MCF 10A (cell line): ENCODE data around the gene WFS1. TPM values are rescaled to one million over a fixed set of nuclear protein-coding genes. Genes with fewer than 3 reads are reported as not detected.

ENCODE experiments used
- BruUV-seq: library from RNA; stranded (reverse); fragments of 400-500 nt; replicated peaks from 2 replicates; lab custom pipeline; 2021; lab: Mats Ljungman, UMichigan
- CTCF ChIA-PET: fragments of 300-600 bp; sonication (Branson Sonifier 250); formaldehyde crosslinking; extraction: SDS; loops from one replicate; lab custom pipeline; 2021; ENCODE audit warnings: antibody characterized with exemption, inconsistent platforms; lab: Yijun Ruan, JAX
- POLR2A ChIA-PET: fragments of 300-600, 350-650 bp; sonication (Branson Sonifier 250); formaldehyde crosslinking; extraction: SDS; loops from one replicate; lab custom pipeline; 2020; ENCODE audit warnings: antibody characterized with exemption, inconsistent platforms; lab: Yijun Ruan, JAX
- DNase-seq: peaks from one replicate; pipeline ENCODE4 v3.0.0-alpha.2; 2018; ENCODE audit not compliant: unreplicated experiment
- H3K27ac Mint-ChIP-seq: one replicate; pipeline ENCODE4 v1.8.0; 2022; ENCODE audit warnings: mild to moderate bottlenecking, low read depth, mixed read lengths; ENCODE audit not compliant: unreplicated experiment
- H3K27me3 Mint-ChIP-seq: one replicate; pipeline ENCODE4 v1.8.0; 2022; ENCODE audit warnings: mixed read lengths; ENCODE audit not compliant: insufficient read depth, unreplicated experiment
- H3K36me3 Mint-ChIP-seq: one replicate; pipeline ENCODE4 v1.8.0; 2022; ENCODE audit warnings: mild to moderate bottlenecking, moderate library complexity, mixed read lengths; ENCODE audit not compliant: insufficient read depth, unreplicated experiment
- H3K4me1 Mint-ChIP-seq: one replicate; pipeline ENCODE4 v1.8.0; 2022; ENCODE audit warnings: mixed read lengths; ENCODE audit not compliant: insufficient read depth, unreplicated experiment
- H3K4me3 Mint-ChIP-seq: one replicate; pipeline ENCODE4 v1.8.0; 2022; ENCODE audit warnings: mild to moderate bottlenecking, moderate library complexity, mixed read lengths; ENCODE audit not compliant: unreplicated experiment
- H3K9me3 Mint-ChIP-seq: one replicate; pipeline ENCODE4 v1.8.0; 2022; ENCODE audit warnings: mixed read lengths; ENCODE audit not compliant: unreplicated experiment
- intact Hi-C: fragments of 100-400 bp; cut with micrococcal nuclease; formaldehyde crosslinking; loops from 2 replicates; pipeline ENCODE4 v1.14.1; 2022
- total RNA-seq: library from RNA; stranded (reverse); gene quantifications from 2 replicates; pipeline ENCODE4 v1.2.3, GENCODE V29; 2022
- TF ChIP-seq, protein P1 (sequence below): fragments of 200-600 bp; IDR thresholded peaks from one replicate; pipeline ENCODE4 v1.8.0; 2022; ENCODE audit warnings: antibody characterized with exemption, mild to moderate bottlenecking; ENCODE audit not compliant: unreplicated experiment

The WFS1 gene
- total RNA-seq, 1 experiment from 2014 or later = 41.7 TPM

DNA sequence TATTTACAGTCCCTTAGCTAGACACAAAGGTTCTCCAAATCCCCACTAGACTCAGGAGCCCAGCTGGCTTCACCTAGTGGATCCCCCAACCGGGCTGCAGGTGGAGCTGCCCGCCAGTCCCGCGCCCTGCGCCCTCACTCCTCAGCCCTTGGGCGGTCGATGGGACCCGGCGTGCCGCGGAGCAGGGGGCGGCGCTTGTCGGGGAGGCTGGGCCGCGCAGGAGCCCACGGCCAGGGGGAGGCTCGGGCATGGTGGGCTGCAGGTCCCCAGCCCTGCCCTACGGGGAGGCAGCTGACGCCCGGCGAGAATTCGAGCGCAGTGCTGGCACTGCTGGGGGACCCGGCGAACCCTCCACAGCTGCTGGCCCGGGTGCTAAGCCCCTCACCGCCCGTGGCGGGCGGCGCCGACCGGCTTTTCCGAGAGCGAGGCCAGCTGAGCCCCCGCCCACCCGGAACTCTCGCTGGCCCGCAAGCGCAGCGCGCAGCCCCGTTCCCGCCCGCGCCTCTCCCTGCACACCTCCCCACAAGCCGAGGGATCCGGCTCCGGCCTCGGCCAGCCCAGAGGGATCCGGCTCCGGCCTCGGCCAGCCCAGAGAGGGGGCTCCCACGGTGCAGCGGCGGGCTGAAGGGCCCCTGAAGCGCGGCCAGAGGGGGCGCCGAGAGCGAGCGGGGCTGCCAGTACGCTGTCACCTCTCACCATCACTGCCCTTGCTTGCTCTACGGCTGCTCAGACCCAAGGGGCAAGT, 39.4 kb downstream of the WFS1 start:
- DNase-seq = no peak
- intact Hi-C loops = no loop called here
- ChIA-PET CTCF (interaction anchor here (1.5 kb wide), 1 partner anchor 22 kb away, joined by 5 read pairs; no protein-coding TSS in a partner anchor), POLR2A (no interaction called here)
- Mint-ChIP-seq H3K27me3 (no peaks in the 10 kb centered on the region), H3K4me1 (no peaks in the 10 kb centered on the region), H3K9me3 (no peaks in the 10 kb centered on the region), H3K36me3 (no peaks in the 10 kb centered on the region), H3K4me3 (no peak overlapping the region), H3K27ac (no peak overlapping the region)
- no TSS peak for BruUV-seq
- TF ChIP-seq, protein P1, sequence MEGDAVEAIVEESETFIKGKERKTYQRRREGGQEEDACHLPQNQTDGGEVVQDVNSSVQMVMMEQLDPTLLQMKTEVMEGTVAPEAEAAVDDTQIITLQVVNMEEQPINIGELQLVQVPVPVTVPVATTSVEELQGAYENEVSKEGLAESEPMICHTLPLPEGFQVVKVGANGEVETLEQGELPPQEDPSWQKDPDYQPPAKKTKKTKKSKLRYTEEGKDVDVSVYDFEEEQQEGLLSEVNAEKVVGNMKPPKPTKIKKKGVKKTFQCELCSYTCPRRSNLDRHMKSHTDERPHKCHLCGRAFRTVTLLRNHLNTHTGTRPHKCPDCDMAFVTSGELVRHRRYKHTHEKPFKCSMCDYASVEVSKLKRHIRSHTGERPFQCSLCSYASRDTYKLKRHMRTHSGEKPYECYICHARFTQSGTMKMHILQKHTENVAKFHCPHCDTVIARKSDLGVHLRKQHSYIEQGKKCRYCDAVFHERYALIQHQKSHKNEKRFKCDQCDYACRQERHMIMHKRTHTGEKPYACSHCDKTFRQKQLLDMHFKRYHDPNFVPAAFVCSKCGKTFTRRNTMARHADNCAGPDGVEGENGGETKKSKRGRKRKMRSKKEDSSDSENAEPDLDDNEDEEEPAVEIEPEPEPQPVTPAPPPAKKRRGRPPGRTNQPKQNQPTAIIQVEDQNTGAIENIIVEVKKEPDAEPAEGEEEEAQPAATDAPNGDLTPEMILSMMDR = no peak

DNA sequence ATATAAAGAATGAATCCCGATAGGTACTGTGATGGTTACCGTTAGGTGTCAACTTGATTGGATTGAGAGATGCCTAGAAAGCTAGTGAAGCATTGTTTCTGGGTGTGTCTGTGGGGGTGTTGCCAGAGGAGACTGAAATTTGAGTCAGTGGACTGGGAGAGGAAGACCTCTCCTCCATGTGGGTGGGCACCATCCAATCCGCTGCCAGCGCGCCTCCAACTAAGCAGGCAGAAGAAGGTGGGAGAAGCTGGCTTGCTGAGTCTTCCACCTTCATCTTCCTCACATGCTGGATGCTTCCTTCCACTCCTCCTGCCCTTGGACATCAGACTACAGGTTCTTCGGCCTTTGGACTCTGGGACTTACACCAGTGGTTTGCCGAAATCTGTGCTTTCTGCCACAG, 40.1 kb downstream of the WFS1 start:
- Mint-ChIP-seq H3K27me3 (no peaks in the 10 kb centered on the region), H3K36me3 (no peaks in the 10 kb centered on the region), H3K4me1 (no peaks in the 10 kb centered on the region), H3K9me3 (no peaks in the 10 kb centered on the region), H3K4me3 (no peak overlapping the region), H3K27ac (no peak overlapping the region)
- POLR2A ChIA-PET = no interaction called here
- DNase-seq = no peak
- CTCF ChIA-PET = interaction anchor here (1.5 kb wide), 1 partner anchor 22 kb away, joined by 5 read pairs; no protein-coding TSS in a partner anchor
- BruUV-seq = no TSS peak
- TF ChIP-seq, protein P1 = no peak
- intact Hi-C loops = no loop called here

DNA sequence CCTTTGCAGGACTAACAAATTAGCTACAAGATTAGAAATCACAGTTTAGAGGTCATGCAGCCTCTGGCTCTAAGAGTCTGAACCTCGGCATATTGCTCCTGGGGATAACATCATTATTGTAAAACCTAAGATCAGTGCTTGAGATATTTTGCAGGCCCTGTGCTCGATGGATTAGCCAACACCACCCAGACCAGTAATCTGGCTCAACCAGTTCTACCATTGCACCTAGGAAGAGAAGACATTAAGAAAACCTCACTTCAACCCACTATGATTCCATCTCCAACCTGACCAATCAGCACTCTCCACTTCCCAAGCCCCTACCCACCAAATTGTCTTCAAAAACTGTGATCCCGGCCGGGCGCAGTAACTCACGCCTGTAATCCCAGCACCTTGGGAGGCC, 43.6 kb downstream of the WFS1 start:
- Mint-ChIP-seq H3K36me3 (no peaks in the 10 kb centered on the region), H3K4me3 (no peak overlapping the region), H3K9me3 (no peaks in the 10 kb centered on the region), H3K27me3 (no peaks in the 10 kb centered on the region), H3K4me1 (no peaks in the 10 kb centered on the region), H3K27ac (no peak overlapping the region)
- ChIA-PET CTCF (interaction anchor here (0.7 to 1.9 kb wide), 3 partner anchors 17 to 1372 kb away, joined by 3 to 6 read pairs (median 3); no protein-coding TSS in a partner anchor), POLR2A (no interaction called here)
- TF ChIP-seq, protein P1 = no peak
- no TSS peak for BruUV-seq
- no peak for DNase-seq
- intact Hi-C loops = no loop called here

DNA sequence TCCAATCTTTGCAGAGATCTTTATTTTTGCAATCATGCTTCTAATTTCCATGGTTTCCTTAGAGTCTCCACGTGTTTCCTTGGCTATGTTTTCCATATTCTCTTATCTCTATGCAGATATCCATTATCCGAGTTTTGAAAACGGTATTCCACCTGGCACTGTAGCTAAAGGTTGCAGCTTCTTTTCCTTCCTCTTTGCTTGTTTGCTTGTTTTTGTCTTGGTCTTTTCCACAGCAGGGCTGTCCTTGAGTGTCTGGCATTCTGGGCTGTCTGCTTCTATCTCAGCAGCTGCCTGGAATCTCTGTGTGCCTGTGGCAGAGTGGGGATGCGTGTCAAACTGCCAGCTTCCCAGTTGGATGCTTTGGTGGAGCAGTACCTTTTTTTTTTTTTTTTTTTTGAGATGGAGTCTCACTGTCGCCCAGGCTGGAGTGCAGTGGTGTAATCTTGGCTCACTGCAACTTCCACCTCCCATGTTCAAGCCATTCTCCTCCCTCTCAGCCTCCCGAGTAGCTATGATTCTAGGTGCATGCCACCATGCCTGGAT, 46.9 kb downstream of the WFS1 start:
- Mint-ChIP-seq H3K4me3 (no peak overlapping the region), H3K4me1 (no peaks in the 10 kb centered on the region), H3K27ac (no peak overlapping the region), H3K9me3 (no peaks in the 10 kb centered on the region), H3K36me3 (no peaks in the 10 kb centered on the region), H3K27me3 (peaks cover 10% of the 10 kb centered on the region)
- POLR2A ChIA-PET = no interaction called here
- intact Hi-C loops = no loop called here
- DNase-seq = no peak
- CTCF ChIA-PET = interaction anchor here (0.8 to 20.3 kb wide), 3 partner anchors 15 to 318 kb away, joined by 3 to 522 read pairs (median 9); no protein-coding TSS in a partner anchor
- no TSS peak for BruUV-seq
- TF ChIP-seq, protein P1 = no peak
